IPS DF 6.9 (cell line): ENCODE measurements around the gene SLC22A12.

ENCODE experiments used
- DNase-seq: peaks from one replicate; pipeline ENCODE4 v3.0.0-alpha.2; 2013; ENCODE audit warnings: low read depth, low spot score
- H3K27ac ChIP-seq: one replicate; pipeline ENCODE4 v1.5.1; 2013; ENCODE audit warnings: low read length, control low read depth
- H3K27me3 ChIP-seq: 2 replicates; pipeline ENCODE4 v1.6.1; 2013; ENCODE audit warnings: mild to moderate bottlenecking, low read length; ENCODE audit not compliant: control insufficient read depth, insufficient read depth
- H3K36me3 ChIP-seq: 2 replicates; pipeline ENCODE4 v1.6.1; 2013; ENCODE audit warnings: low read length; ENCODE audit not compliant: control insufficient read depth, insufficient read depth
- H3K4me1 ChIP-seq: 2 replicates; pipeline ENCODE4 v1.6.1; 2013; ENCODE audit warnings: low read length; ENCODE audit not compliant: control insufficient read depth, insufficient read depth
- H3K4me3 ChIP-seq: 2 replicates; pipeline ENCODE4 v1.5.1; 2013; ENCODE audit warnings: mild to moderate bottlenecking, low read length
- H3K9me3 ChIP-seq: 2 replicates; pipeline ENCODE4 v1.6.1; 2013; ENCODE audit warnings: low read length, inconsistent platforms; ENCODE audit not compliant: control insufficient read depth, insufficient read depth
- WGBS: extraction: QIAGEN DNeasy Blood & Tissue Kit; methylation state at CpG from one replicate; pipeline ENCODE4 v1.1.7; 2013; ENCODE audit warnings: mixed read lengths, missing lambda C conversion rate; ENCODE audit not compliant: insufficient read length, insufficient coverage; 5-methylcytosine and 5-hydroxymethylcytosine counted together

Gene SLC22A12

DNA sequence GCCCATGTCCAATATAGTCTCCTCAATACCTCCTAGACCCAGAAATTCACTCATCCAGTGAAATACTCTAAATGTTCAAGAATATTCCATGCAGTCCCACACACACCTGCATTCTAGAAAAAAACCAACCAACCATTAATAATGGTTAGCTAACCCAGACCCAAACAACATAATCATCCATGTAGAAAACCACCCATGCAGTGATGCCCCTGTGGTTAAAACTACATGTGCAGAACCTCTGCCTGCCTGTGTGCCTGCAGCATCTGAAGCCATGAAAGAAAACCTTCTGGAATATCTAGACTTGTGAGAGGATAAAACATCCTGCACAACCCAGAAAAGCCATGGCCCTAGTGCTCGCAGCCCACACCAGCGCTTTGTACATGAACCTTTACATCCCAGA, 47.8 kb downstream of the SLC22A12 start:
- no peaks in the 10 kb centered on the region for H3K9me3 ChIP-seq
- no CpG with 5 or more reads among the region's 2 CpGs for WGBS
- peaks cover 41% of the 10 kb centered on the region for H3K27me3 ChIP-seq
- H3K4me3 ChIP-seq, result no peak overlapping the region
- no peak overlapping the region for H3K27ac ChIP-seq
- H3K36me3 ChIP-seq, result no peaks in the 10 kb centered on the region
- H3K4me1 ChIP-seq, result peaks cover 8% of the 10 kb centered on the region
- DNase-seq, result no peak

DNA sequence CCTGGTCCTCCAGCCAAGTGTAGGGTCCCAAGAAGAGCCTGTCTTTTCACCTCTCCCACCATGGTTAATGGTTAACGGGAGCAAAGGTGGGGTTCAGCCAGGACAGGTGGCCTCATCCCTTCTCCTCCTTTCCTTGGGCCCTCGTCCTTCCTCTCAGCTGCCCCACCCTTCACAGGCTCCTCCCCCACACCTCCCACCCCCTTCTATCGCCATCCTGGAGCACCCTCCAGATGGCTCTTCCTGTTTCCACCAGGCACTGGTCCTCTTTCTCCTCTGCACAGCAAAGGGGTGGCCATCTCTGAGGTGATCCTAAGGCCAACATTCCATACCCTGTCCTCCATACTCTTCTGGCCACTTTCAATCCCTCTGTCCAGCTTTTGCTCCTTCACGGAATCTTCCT, 48.9 kb downstream of the SLC22A12 start:
- WGBS, result no CpG with 5 or more reads among the region's 4 CpGs

DNA sequence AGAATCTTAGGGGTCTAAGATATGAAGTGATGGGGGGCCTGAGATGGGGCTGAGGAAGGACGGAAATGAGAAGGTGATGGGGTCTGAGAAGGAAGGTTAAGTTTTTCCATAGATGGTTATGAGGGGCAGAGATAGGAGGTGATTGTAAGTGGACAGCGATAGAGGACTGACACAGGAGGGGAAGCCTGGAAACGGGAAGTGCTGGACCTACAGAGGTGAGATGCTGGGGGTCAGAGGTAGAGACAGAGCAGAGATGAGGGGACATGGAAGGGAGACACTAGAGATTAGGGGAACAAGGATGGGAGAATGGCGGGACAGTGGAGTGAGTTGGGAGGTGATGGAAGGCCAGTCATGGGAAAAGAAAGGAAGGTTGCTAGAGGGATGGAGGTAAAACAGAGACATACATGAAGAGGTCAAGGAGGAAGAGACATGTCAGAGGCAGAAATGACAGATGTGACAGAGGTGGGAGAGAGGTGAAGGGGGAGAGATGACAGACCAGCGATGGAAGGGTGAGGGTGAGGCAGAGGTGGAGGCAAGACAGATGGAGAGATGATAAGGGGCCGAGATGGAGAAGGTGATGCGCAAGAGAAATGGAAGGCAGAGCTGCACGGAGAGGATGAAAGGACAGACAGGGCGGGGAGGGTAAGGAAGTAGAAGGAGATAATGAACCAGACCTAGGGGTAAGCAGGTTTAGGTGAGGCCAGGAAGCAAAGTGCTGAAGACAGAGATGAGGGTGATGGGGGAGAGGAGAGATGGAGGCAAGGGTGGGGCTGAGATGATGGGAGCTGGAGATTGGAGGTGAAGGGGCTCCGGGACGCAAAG, 50.8 kb downstream of the SLC22A12 start:
- no peak for DNase-seq
- H3K4me3 ChIP-seq, result peak overlapping the region; percentile 41; the same call in 1 of the 2 replicates
- H3K9me3 ChIP-seq, result no peaks in the 10 kb centered on the region
- peaks cover 44% of the 10 kb centered on the region for H3K27me3 ChIP-seq
- no CpG with 5 or more reads among the region's 11 CpGs for WGBS
- H3K27ac ChIP-seq, result no peak overlapping the region
- H3K4me1 ChIP-seq, result peaks cover 9% of the 10 kb centered on the region
- no peaks in the 10 kb centered on the region for H3K36me3 ChIP-seq

More for the DNA sequence above, 48.9 kb downstream of the SLC22A12 start:
- no peak for DNase-seq
- no peak overlapping the region for H3K27ac ChIP-seq
- H3K27me3 ChIP-seq, result peaks cover 44% of the 10 kb centered on the region
- peaks cover 9% of the 10 kb centered on the region for H3K4me1 ChIP-seq
- no peak overlapping the region for H3K4me3 ChIP-seq
- no peaks in the 10 kb centered on the region for H3K36me3 ChIP-seq
- no peaks in the 10 kb centered on the region for H3K9me3 ChIP-seq

DNA sequence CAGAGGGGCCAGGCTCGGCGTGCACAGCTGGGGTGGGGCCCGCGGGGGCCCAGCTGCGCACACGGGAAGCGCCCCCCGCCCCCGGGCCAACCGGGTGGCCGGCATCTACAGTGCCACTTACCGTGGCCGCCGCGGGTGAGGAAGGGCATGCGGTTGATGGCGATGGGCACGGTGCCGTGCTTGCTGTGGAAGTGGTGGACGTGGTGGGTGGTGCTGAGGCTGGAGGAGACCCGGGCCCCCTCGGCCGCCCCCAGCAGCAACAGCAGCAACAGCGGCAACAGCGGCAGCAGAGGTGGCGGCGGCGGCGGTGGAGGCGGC, 51.4 kb downstream of the SLC22A12 start:
- no peaks in the 10 kb centered on the region for H3K36me3 ChIP-seq
- H3K4me3 ChIP-seq, result peak overlapping the region; percentile 41; the same call in 1 of the 2 replicates
- H3K9me3 ChIP-seq, result no peaks in the 10 kb centered on the region
- peaks cover 5% of the 10 kb centered on the region for H3K4me1 ChIP-seq
- no CpG with 5 or more reads among the region's 30 CpGs for WGBS
- no peak overlapping the region for H3K27ac ChIP-seq
- DNase-seq, result no peak
- peaks cover 44% of the 10 kb centered on the region for H3K27me3 ChIP-seq

GRCh38 chr11:64642871-64643255, 51.8 kb downstream of the SLC22A12 start:
- no peak for DNase-seq
- peak overlapping the region; percentile 41; the same call in 1 of the 2 replicates for H3K4me3 ChIP-seq
- no peaks in the 10 kb centered on the region for H3K36me3 ChIP-seq
- no CpG with 5 or more reads among the region's 36 CpGs for WGBS
- no peak overlapping the region for H3K27ac ChIP-seq
- peaks cover 44% of the 10 kb centered on the region for H3K27me3 ChIP-seq
- no peaks in the 10 kb centered on the region for H3K9me3 ChIP-seq
- H3K4me1 ChIP-seq, result peaks cover 2% of the 10 kb centered on the region; the same call in 1 of the 2 replicates

- peaks cover 44% of the 10 kb centered on the region for H3K27me3 ChIP-seq
- H3K4me3 ChIP-seq, result peak overlapping the region; percentile 41; the same call in 1 of the 2 replicates
- no peak overlapping the region for H3K27ac ChIP-seq
- no peak for DNase-seq
- H3K4me1 ChIP-seq, result peaks cover 2% of the 10 kb centered on the region; the same call in 1 of the 2 replicates
- no peaks in the 10 kb centered on the region for H3K36me3 ChIP-seq
- no CpG with 5 or more reads among the region's 53 CpGs for WGBS
- no peaks in the 10 kb centered on the region for H3K9me3 ChIP-seq
These were observed 52.3 kb downstream of the SLC22A12 start for GRCh38 chr11:64643256-64643881.

GRCh38 chr11:64643920-64644646, 53.1 kb downstream of the SLC22A12 start:
- peak overlapping the region; percentile 41; the same call in 1 of the 2 replicates for H3K4me3 ChIP-seq

DNA sequence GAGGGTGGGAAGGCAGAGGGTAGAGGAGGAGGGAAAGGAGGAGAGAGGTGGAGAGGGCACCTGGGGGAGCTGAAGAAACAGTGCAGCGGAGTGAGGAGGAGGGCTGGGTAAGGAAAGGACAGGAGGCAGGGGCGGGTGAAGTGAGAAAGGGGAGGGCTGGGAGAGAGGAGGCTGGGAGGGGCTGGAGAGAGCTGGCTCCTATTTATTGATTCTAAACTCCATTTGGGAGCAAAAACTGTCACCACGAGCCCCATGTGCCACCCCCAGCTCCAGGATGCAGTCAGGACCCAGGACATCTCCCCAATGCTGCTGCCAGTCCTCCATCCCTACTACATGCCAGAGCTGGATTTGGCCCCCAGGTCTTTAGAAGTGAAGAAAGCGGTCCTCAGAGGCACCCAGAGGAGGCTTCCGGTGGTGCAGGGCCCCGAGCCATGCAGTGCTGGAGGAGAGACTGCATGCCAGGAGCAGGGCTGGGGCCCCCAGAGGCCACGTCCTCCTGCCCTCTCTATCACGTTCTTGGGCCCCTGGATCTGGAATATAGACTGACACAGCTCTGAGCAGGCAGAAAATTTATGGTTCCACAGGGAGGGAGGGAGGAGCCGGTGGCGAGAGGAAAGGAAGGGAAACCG, 53.7 kb downstream of the SLC22A12 start:
- WGBS, result no CpG with 5 or more reads among the region's 11 CpGs
- Histone ChIP-seq H3K36me3 (no peaks in the 10 kb centered on the region), H3K27me3 (peaks cover 31% of the 10 kb centered on the region), H3K4me1 (peaks cover 2% of the 10 kb centered on the region; the same call in 1 of the 2 replicates), H3K4me3 (no peak overlapping the region; the same call in 1 of the 2 replicates), H3K27ac (no peak overlapping the region), H3K9me3 (no peaks in the 10 kb centered on the region)
- DNase-seq, result no peak

More at GRCh38 chr11:64643920-64644646, 53.1 kb downstream of the SLC22A12 start:
- no peak for DNase-seq
- no CpG with 5 or more reads among the region's 19 CpGs for WGBS
- Histone ChIP-seq H3K4me1 (peaks cover 2% of the 10 kb centered on the region; the same call in 1 of the 2 replicates), H3K27me3 (peaks cover 38% of the 10 kb centered on the region), H3K36me3 (no peaks in the 10 kb centered on the region), H3K9me3 (no peaks in the 10 kb centered on the region), H3K27ac (no peak overlapping the region)

- no peaks in the 10 kb centered on the region for H3K36me3 ChIP-seq
- no peak overlapping the region for H3K4me3 ChIP-seq
- no peak for DNase-seq
- WGBS, result no CpG with 5 or more reads among the region's 9 CpGs
- H3K27ac ChIP-seq, result no peak overlapping the region
- peaks cover 8% of the 10 kb centered on the region; the same call in 1 of the 2 replicates for H3K27me3 ChIP-seq
- H3K4me1 ChIP-seq, result peaks cover 2% of the 10 kb centered on the region; the same call in 1 of the 2 replicates
- no peaks in the 10 kb centered on the region for H3K9me3 ChIP-seq
These were observed 56.2 kb downstream of the SLC22A12 start for GRCh38 chr11:64647019-64647779.
